GM23248 (cell line): ENCODE results near the gene ZBP1.

Source experiments
- EZH2 ChIP-seq: fragments of 200-600 bp; sonication (generic); IDR thresholded peaks from 2 replicates; pipeline ENCODE4 v1.6.1; 2018; ENCODE audit warnings: antibody characterized with exemption, mild to moderate bottlenecking; ENCODE audit not compliant: insufficient read depth, poor library complexity, severe bottlenecking
- EZH2phosphoT487 ChIP-seq: fragments of 200-600 bp; sonication (generic); IDR thresholded peaks from 2 replicates; pipeline ENCODE4 v1.6.1; 2018; ENCODE audit warnings: antibody characterized with exemption, moderate library complexity, mild to moderate bottlenecking, low read depth; ENCODE audit not compliant: insufficient read depth

DNA sequence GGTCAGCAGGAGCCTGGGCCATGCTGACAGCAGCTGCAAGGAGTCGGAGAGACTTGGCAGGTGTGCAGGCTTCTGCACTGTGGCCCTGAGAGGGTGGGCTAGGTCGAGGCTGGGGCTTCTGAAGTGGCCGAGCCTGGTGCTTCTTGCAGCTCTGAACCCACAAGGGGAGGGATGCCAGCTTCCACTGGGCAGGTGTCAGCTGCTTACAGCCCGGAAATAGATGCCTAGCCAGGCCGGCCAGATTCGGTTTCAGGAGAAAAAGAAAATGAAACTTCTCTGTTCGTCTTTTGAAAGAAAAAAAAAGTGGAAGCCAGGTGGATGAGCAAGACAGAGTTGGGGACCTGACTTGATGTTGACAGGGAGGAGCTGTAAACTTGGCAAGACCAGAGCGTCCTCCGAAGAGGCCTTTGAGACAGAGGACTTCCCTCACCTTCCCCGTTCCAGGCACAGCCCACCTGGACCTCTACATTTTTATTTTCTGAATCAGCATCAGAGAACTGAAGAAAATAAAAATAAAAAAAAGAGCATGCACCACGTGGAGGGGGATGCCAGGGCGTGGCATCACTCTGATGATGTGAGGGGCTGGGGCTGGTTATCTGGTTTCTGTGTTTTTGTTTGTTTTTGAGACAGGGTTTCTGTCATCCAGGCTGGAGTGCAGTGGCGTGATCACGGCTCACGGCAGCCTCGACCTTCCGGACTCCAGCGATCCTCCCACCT is at the start of gene ZBP1:
- no peak for TF ChIP-seq EZH2phosphoT487
- no peak for TF ChIP-seq EZH2
